Stimulated activated naive CD8-positive, alpha-beta T cell treated with anti-CD3 and anti-CD28 coated beads, Interleukin-15, Interleukin-2, amounts not matched to agents 100 U/mL and 50 U/mL, for 24 hours (primary cell): ENCODE results near the gene DLG1.

ENCODE experiments used
- ATAC-seq: fragments of 150-1000 bp; cut with Tn5 transposase; one replicate; pipeline ENCODE4 v1.10.0; 2021
- DNase-seq: peaks from one replicate; pipeline ENCODE4 v3.0.0; 2021

Gene DLG1

DNA sequence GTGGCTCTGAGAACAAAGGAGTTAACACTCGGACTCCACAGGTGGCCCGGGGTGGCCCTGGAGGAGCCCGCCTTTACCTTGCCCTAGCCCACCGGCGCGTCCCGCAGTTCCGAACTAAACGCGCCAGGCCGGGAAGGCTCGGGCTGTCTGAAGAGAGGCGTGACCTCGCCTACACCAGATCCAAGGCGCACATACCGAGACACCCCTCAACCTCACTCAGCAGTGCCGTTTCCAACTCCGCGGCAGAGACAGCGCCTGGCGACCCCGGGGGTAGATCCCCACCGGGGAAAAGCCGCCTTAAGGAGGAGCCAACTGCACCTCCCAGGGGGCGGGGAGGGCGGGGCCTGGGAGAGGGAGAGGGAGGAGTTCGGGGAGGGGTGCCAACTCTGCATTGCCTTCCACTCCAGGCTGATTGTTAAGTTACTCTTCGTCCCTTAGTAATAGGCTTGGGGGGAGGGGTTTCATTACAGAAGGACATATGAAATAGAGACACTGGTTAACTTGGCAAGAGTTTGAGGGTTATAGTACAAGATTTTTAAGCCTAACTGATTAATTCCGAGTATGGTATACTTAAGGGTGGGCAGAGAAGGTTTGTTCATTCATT lies at the start of gene DLG1:
Gene DLG1 (minus strand): TSS at position 272 of the 604 bp plus-strand sequence. CDS start 1,408 bp downstream, outside the sequence.
- DNase-seq (peak; percentile 90), ATAC-seq (peak; percentile 81)

DNA sequence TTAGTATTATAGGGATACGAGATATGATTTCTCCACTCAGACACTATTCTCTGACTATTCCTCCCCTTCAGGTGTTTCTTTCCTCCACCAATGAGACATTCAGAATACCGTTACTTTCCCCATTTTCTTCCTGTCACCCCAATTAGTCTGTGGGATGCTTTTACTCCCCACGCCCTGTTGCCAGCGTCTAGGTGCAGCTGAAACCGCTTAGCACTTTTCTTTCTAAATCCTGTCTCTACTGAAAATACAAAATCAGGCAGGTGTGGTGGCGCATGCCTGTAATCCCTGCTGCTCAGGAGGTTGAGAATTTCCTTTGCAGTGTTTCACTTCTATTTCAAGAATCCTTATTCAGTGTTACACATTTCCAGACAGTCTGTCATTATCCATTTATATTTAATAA lies 49.6 kb upstream of the DLG1 start:
- ATAC-seq, result no peak
- DNase-seq, result no peak

DNA sequence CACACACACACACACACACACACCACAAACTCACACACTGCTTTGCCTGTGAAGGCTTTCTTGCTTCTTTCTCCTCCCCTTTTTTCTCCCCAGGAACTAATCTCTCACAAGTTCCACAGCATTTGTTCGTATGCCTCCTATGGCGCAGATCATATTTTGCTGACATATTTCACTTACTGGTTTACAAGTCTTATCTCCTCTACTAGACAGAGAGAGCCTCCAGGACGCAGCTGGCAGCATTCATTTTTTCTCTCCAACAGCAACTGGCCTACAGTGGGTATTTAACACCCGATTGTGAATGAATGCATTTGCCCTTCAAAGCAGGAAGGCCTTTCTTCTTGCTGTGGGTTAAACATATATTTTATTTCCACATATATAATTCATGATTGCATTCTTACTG lies 47.0 kb upstream of the DLG1 start:
- ATAC-seq, result no peak

DNA sequence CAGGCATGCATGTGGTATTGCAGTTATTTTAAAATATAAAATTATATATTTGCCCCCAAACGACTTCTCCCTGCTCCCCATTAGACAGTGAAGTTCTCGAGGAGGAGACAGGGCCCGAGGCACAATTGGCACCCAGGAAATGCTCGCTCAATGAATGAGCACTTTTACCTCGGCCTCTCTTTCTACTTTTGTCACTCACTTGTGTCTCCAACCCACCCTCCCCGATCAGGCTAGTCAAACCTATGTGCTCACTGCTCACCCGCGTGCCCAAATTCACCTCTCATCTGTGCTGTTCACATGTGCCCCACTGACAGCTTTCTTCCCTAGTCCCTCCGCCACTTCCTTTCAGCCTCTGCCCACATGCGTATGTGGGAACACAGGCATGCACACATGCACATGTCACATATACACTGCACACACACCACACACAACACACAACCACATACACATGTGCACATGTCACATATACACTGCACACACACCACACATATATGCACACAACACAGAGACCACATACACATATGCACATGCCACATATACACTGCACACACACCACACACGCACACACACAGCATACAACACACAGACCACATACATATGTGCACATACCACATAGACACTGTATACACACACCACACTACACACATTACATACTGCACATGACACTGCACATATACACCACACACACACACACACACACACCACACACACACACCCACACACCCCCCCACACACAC lies 46.3 kb upstream of the DLG1 start:
- no peak for DNase-seq
- no peak for ATAC-seq

More for the DNA sequence above, 47.0 kb upstream of the DLG1 start:
- DNase-seq, result no peak

DNA sequence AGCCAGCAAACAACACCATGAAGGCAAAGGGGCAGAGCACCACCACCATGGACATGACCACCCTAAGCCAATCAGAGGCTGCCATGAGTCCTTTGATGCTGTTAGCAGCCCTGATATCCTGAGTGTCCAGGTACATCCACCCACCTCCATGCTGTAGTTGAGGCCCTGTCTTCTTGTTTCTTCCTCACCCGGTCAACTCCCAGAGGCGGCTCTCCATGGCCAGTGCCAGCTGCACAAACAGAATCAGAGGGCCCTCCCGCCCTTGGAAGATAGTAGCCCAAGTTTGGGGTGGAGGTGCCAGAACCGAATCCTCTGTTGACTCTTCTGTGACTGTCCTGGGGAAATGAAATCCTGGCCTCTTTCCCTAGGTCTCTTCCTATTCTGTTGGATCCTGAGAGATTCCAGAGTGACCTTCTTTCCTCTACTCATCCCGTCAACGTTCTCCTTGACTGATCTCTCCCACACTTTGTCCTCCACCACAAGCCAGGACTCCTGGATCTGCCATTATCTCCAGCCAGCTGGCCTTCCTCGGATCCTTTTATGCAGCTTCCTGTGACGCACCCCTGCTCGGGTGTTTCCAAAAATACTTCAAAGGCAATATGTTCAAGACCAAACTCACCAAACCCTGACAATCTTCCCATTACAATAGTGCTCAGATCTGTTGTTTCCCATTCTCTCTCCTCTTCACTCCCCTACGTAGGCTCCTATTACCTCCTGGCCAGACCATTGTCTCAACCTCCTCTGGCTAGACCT lies 45.4 kb upstream of the DLG1 start:
- ATAC-seq (no peak), DNase-seq (no peak)

DNA sequence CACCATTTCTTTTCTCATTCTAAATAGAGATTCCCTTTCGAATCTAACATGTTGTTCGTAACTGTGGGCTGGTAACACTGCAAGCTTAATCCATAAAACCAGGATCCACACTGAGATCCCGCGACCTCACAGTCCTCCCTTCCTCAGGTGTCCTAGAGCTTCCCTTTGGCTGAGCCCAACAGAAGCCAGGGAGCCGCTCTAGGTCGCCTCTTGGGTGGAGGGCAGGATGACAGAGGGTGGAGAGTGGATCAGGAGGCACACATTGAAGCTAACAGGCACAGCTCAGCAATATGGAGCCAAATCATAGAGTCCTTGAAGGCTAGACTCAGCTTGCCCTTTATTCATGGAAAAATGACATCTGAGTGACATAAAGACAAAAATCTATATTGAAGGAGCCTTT lies 44.7 kb upstream of the DLG1 start:
- ATAC-seq (no peak), DNase-seq (no peak)

DNA sequence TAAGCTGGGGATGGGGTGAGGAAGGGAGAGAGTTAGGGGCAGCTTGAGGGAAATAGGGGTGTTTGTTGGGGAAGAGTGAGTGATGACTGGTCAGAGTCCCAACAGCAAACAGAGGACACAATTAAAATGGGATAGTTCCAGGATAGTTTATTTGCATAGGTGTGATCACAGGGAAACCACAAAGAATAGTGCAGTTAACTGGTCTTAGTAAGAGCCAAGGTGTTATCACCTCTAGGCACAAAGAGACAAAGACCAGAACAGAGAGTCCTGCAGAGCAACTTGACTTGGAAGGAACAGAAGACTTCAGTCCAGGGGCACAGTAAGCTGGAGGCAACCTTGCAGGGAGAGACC lies 42.1 kb upstream of the DLG1 start:
- DNase-seq, result no peak
- no peak for ATAC-seq

DNA sequence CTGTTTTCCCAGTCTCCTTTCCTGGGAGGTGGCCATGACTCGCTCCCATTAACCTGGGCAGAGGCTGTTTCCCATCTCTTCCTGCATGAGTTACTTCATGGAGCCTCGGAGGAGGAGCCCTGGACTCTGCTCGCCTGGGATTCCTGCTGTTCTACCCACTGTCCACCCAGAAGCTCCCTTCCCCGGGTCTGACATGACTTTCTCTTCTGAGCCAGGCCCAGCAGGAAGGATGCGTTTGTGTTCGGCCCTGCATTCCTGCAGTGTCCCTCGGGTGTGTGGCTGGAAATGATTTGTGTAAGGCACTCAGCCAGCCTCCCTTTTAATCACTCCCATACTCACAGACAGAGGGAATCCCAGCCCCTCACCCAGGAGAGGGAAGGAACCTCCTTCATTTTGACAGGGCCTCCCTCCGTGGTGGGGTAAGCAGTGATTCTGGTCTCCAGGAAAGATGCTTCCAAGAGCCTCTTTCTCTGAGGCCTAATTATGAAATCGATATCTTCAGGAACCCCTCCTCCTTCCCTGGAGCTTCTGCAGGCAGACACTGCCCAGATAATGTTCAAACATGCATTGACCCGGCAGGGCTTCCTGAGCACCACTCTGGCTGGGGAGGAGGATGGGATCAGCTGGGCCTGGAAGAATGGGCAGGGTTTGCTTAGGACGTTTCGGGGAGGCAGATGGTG lies 41.6 kb upstream of the DLG1 start:
- no peak for DNase-seq

DNA sequence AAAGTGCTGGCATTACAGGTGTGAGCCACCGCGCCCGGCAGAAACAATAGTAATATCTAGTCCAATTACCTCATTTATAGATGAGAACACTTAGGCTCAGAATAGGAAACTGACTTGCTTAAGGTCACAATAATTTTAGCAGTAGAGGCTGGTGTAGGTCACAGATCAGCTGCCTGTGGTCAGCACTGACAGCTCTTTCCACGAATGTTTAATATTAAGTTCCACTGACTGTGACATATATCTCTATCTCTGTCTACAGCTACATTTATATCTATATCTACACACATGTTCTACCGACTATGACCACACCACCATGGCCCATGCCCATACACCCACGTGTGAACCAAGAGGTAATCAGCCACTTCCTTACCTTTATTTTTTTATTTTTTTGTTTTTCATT lies 40.2 kb upstream of the DLG1 start:
- ATAC-seq, result peak; percentile 41
- no peak for DNase-seq

More for the DNA sequence above, 41.6 kb upstream of the DLG1 start:
- ATAC-seq, result no peak

DNA sequence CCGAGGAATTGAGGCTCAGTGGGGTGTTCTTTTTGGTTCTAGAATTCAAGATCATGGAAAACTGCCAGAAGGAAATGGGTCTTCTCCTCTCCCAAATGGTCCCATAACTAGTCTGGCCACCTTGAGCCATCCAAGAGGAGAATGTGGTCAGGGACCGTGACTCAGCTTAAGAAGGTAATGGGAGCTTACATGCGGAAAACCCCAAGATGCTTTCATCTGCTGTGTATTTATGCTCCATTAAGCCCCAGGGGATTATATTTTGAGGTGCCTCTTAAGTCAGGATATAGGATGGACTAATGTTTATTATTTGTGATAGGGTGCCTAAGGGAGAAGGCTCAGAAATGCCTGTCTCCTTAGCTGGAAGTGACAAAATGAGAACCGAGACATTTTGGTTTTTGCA lies 39.2 kb upstream of the DLG1 start:
- no peak for ATAC-seq
- no peak for DNase-seq

DNA sequence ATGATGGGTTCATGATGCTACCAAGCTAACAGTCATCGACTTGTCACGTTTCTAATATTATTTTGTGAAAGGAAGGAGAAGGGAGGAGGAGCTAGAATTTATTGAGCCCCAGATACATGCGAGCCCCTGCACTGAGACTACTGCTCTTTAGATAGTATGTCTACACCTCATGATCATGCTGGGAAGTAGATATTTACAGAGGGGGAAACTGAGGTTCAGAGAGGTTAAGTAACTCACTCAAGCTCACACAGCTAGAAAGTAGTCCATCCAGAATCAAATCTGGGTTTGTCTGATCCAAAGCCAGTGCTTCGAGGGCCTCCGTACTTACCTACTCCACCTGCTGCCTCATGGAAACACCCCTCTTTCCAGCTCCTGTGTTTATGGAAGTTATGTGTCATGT lies 38.8 kb upstream of the DLG1 start:
- ATAC-seq (no peak), DNase-seq (no peak)

DNA sequence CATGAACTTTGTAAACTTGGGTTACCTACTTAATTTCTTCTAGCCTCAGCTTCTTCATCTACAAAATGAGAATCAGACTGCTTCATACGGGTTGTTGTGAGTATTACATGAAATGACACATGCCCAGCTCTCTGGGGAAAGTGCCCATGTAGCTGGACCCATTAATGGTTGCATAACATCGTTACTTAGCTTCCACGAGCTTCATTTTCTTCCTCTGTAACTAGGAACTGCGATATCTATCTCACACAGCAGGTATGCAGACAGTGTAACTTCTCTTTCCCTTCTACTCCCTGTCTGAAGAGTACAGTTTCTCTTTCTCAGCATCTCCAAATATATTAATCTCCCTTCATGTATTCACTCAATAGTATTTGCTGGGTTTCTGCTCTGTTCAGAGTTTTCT lies 37.9 kb upstream of the DLG1 start:
- DNase-seq, result no peak

DNA sequence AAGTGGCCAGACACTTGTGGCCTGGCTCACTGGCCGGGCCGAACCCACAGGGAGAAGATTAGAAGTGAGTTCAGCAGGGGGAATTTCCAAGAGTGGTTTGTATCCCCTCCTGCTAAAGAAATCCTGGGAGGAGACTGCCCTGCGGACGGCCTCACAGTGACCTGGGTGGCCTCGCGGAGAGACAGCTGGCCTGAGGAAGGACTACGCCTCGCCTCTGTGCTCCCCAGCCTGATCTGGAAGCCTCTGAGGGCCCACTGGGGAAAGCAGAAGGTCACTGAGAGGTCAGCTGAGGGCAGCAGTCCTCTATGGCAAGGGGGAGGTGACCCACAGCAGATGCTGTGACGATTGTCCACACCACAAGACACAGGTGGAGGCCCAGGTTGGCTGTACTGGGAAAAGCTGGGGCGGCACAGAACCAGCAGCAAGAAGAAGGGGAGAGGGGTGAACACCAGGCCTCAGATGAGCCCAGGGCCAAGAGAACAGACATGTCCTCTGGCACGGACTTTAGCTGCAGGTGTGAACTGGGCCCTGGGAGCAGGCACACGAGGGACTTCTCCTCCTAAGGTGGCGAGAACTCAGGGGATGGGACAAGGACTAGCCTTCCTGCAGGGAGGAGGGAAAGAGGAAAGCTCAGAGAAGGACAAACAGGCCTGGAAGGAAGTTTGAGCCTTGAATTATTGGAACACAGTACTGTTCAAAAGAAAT lies 37.2 kb upstream of the DLG1 start:
- ATAC-seq (no peak), DNase-seq (no peak)

More for the DNA sequence above, 37.9 kb upstream of the DLG1 start:
- ATAC-seq, result no peak

DNA sequence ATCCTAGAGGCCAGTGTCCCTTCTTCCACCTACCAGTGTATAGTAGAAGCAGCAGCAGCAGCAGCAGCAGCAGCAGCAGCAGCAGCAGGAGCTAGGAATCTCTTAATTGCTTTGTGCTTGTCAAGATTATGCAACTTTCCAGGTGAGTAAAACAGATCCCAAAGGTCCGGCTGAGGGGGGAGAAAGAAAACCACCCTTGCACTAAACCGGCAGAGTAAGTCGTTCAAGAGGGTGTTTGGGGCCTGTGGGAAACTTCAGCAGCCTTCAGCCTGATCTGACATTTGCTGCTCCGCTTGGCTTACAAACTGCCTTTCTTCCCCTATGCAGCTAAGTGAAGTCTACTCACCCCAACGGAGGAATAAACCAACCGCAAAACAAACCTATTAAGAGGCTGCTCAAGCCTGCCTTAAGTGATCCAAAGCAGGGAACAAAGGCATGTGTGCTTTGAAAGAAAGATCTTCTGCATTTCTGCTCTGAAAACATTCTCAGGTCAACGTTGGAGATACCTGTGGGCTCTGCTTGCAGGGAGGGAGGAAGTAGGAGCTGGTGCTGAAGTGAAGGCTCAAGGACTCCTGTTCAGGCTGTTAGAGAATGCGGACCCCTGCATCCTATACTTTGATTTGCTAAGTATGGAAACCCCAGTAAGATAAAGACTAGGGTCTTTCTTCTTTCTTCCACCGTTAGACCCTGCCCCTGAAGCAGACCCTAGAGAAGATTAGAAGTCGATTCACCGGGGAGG lies 35.7 kb upstream of the DLG1 start:
- no peak for DNase-seq
- ATAC-seq, result no peak

DNA sequence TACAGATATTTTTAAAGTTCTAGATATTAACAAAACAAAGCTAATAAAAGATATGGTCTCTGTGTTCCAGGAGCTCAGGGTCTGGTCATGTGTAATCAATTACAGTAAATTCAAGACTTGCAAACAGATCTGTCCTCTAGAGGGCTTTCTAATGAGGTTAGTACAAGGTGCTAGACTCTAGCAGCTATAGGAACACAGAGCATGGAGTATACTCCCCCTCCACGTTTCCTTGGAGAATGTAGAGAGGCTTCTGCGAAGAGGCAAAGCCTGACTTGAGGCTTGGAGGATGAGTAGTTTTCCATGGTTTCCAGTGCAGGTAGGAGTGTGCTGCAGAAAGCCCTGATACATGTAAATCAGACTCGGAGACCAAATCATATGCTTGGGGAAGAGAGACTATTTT lies 32.7 kb upstream of the DLG1 start:
- ATAC-seq (peak; percentile 28), DNase-seq (no peak)

DNA sequence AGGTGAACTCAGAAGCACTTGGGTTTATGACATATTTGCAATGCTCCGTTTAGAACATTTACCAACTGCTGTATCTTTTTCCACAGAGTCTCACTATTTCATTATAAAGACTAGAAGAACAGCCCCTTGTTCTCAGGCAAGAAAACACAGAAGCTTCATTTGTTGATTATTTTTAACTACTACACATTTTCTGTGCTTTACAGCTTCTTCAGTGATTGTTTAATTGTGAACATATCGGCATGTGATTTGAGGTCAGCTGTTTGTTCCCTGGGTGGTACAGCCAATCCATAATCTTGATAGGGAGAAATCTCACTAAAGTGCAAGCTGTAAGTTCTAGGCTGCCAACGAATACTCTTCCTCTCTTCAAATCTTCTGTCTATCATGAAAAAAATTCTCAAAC lies 31.0 kb upstream of the DLG1 start:
- no peak for ATAC-seq
- no peak for DNase-seq

DNA sequence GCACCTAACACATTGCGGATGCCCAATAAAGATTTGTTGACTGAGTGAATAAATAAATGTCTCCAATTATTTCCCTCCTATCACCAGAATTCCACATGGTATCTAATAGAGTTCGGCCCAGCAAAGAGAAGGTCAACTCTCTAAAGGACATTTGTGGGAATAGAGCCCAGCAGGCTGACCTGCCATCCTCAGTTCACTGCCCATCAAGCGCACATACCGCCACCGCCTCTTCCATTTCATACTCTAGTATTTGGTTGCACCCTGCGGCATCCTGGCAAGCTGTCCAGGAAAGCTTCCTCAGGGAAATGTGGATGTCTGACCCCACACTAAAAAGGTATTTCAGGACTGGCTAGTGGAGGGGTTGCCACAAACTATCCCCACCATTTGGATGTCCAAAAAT lies 29.8 kb upstream of the DLG1 start:
- DNase-seq (no peak), ATAC-seq (no peak)

DNA sequence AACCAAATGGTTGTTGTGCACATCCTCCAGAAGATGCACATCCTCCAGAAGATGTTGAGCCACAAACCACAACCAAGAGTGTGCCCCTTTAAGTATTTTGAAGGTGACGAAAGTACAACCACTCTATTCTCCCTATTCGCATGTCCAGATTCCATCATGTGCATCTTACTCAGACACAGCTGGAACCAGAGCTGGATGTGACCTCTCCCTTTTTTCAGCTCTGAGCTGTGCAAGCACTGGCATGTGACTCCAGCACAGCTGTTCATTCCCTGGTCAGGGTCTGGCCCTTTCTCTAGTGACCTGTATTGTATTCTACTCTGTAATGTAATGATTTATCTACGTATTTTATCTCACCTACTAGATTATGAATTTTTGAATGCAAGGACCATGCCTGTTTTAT lies 29.3 kb upstream of the DLG1 start:
- DNase-seq (no peak), ATAC-seq (no peak)

DNA sequence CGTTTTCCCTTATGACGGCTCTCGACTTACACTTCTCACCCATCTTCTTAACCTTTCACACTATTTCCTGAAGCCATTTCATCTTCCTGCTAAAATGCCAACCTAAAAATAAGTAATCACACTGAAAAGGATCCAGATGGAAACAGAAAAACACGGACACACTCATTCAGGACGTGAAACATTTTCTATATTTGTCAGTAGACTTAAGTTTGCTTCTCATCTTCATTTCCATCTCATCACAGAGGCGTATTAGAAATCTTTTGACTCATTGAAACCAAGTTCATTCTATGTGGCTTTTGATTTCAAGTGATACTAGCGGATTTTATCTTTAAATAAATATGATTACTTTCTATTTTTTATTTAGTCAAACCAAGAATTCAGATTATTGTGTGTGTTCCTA lies 27.4 kb upstream of the DLG1 start:
- no peak for DNase-seq
- peak; percentile 14 for ATAC-seq

DNA sequence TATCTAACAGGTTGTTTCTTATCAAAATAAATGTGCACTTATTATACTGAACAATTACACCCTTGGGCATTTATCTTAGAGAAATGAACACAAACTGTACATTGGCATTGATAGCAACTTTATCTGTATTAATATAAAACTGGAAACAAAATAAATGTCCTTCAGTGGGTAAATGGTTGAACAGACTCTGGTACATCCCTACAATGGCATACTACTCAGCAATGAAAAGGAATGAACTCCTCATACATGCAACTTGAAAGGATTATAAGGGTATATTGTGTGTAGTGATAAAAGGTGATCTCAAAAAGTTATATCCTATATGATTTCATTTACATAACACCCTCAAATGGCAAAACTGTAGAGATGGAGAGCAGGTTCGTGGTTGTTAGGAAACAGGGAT lies 23.7 kb upstream of the DLG1 start:
- DNase-seq (no peak), ATAC-seq (no peak)

DNA sequence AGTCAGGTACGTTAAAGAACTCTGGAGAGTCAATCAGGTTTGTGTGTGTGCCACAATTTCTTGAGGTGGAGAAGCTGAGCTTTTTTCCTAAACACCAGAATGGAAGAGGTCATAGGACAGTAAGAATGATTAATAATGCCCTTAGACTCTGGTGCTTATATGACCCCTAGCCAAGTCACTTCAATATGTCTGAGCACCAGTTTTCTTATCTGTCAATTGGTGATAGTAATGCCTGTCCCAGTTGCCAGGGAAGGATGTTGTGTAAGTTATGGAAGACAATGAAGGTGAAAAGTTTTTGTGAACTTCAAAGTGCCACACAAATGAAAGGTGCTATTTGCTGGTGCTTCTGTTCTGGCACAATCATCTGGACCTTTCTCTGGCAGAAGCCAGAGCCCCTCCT lies 22.2 kb upstream of the DLG1 start:
- DNase-seq (no peak), ATAC-seq (no peak)
